GM23338 (cell line): ENCODE measurements around the gene CIITA. TPM values are rescaled to one million over a fixed set of nuclear protein-coding genes. Genes with fewer than 3 reads are reported as not detected.

Experiments
- ATAC-seq: fragments of 200-7000 bp; cut with Tn5 transposase; 3 replicates; pipeline ENCODE4 v1.9.1; 2020
- DNase-seq: peaks from one replicate; pipeline ENCODE4 v3.0.0-alpha.2; 2015; ENCODE audit warnings: low spot score
- H2AFZ ChIP-seq: fragments of 200-600 bp; sonication (generic); 2 replicates; pipeline ENCODE4 v1.8.0; 2016; ENCODE audit warnings: antibody characterized with exemption, mild to moderate bottlenecking, moderate library complexity
- H3F3A ChIP-seq: fragments of 200-600 bp; sonication (generic); replicated peaks from 2 replicates; pipeline ENCODE4 v1.8.0; 2017; ENCODE audit warnings: antibody characterized with exemption, mixed run types, low read depth
- H3K27ac ChIP-seq: fragments of 200-600 bp; sonication (generic); 2 replicates; pipeline ENCODE4 v1.6.1; 2016; ENCODE audit warnings: low read depth
- H3K27me3 ChIP-seq: fragments of 200-600 bp; sonication (generic); 2 replicates; pipeline ENCODE4 v1.8.0; 2016; ENCODE audit warnings: mild to moderate bottlenecking, mixed run types, moderate library complexity; ENCODE audit not compliant: insufficient read depth
- H3K36me3 ChIP-seq: fragments of 200-600 bp; sonication (generic); 2 replicates; pipeline ENCODE4 v1.8.0; 2016; ENCODE audit warnings: mild to moderate bottlenecking; ENCODE audit not compliant: insufficient read depth
- H3K4me1 ChIP-seq: fragments of 200-600 bp; sonication (generic); 2 replicates; pipeline ENCODE4 v1.8.0; 2016; ENCODE audit warnings: mild to moderate bottlenecking, moderate library complexity; ENCODE audit not compliant: insufficient read depth
- H3K4me2 ChIP-seq: fragments of 200-600 bp; sonication (generic); 2 replicates; pipeline ENCODE4 v1.7.1; 2017; ENCODE audit warnings: mixed run types
- H3K4me3 ChIP-seq: fragments of 200-600 bp; sonication (generic); 2 replicates; pipeline ENCODE4 v1.6.1; 2016; ENCODE audit warnings: mixed run types
- H3K79me2 ChIP-seq: fragments of 200-600 bp; sonication (generic); replicated peaks from 2 replicates; pipeline ENCODE4 v1.8.0; 2017; ENCODE audit warnings: mild to moderate bottlenecking; ENCODE audit not compliant: insufficient read depth
- H3K9me2 ChIP-seq: fragments of 200-600 bp; sonication (generic); 2 replicates; pipeline ENCODE4 v1.8.0; 2017; ENCODE audit not compliant: insufficient read depth
- H4K20me1 ChIP-seq: fragments of 200-600 bp; sonication (generic); replicated peaks from 2 replicates; pipeline ENCODE4 v1.8.0; 2017; ENCODE audit warnings: mild to moderate bottlenecking; ENCODE audit not compliant: insufficient read depth
- H3K27ac Mint-ChIP-seq: 2 replicates; pipeline ENCODE4 v1.8.0; 2020; ENCODE audit warnings: inconsistent platforms, mild to moderate bottlenecking, moderate library complexity, mixed read lengths
- H3K27me3 Mint-ChIP-seq: 3 replicates; pipeline ENCODE4 v1.8.0; 2022; ENCODE audit warnings: low read depth, mild to moderate bottlenecking, moderate library complexity, mixed read lengths, inconsistent platforms; ENCODE audit not compliant: insufficient read depth, poor library complexity
- H3K36me3 Mint-ChIP-seq: 3 replicates; pipeline ENCODE4 v1.8.0; 2021; ENCODE audit warnings: low read depth, mild to moderate bottlenecking, inconsistent platforms, moderate library complexity, mixed read lengths
- H3K4me1 Mint-ChIP-seq: 3 replicates; pipeline ENCODE4 v1.8.0; 2020; ENCODE audit warnings: mild to moderate bottlenecking, inconsistent platforms, mixed read lengths
- H3K4me3 Mint-ChIP-seq: 3 replicates; pipeline ENCODE4 v1.8.0; 2021; ENCODE audit warnings: moderate library complexity, mild to moderate bottlenecking, inconsistent platforms, mixed read lengths
- H3K9me3 Mint-ChIP-seq: 3 replicates; pipeline ENCODE4 v1.8.0; 2020; ENCODE audit warnings: moderate library complexity, mild to moderate bottlenecking, inconsistent platforms, mixed read lengths
- CREB1 ChIP-seq: fragments of 250-450 bp; sonication (Bioruptor Pico); IDR thresholded peaks from 2 replicates; pipeline ENCODE4 v1.5.0; 2020; ENCODE audit warnings: low read depth, mild to moderate bottlenecking, moderate library complexity
- ETS1 ChIP-seq: IDR thresholded peaks from 2 replicates; pipeline ENCODE4 v1.6.1; 2016; ENCODE audit warnings: antibody characterized with exemption
- EZH2 ChIP-seq: fragments of 200-600 bp; sonication (generic); IDR thresholded peaks from one replicate; pipeline ENCODE4 v1.8.0; 2017; ENCODE audit warnings: antibody characterized with exemption, mild to moderate bottlenecking, low read depth; ENCODE audit not compliant: unreplicated experiment
- EZH2phosphoT487 ChIP-seq: fragments of 200-600 bp; sonication (generic); IDR thresholded peaks from one replicate; pipeline ENCODE4 v1.8.1; 2018; ENCODE audit warnings: antibody characterized with exemption; ENCODE audit not compliant: unreplicated experiment
- JUNB ChIP-seq: IDR thresholded peaks from one replicate; pipeline ENCODE4 v1.6.1; 2016; ENCODE audit warnings: antibody characterized with exemption; ENCODE audit not compliant: unreplicated experiment
- NANOG ChIP-seq: IDR thresholded peaks from 2 replicates; pipeline ENCODE4 v1.6.1; 2016; ENCODE audit warnings: antibody characterized with exemption, borderline replicate concordance
- POLR2AphosphoS5 ChIP-seq: IDR thresholded peaks from 2 replicates; pipeline ENCODE4 v1.6.1; 2016; ENCODE audit warnings: antibody characterized with exemption, low read depth
- REST ChIP-seq: IDR thresholded peaks from one replicate; pipeline ENCODE4 v1.6.1; 2018; ENCODE audit warnings: antibody characterized with exemption; ENCODE audit not compliant: unreplicated experiment
- STAT1 ChIP-seq: IDR thresholded peaks from one replicate; pipeline ENCODE4 v1.6.1; 2016; ENCODE audit warnings: antibody characterized with exemption; ENCODE audit not compliant: unreplicated experiment
- ZNF114 ChIP-seq: fragments of 250-450 bp; sonication (Bioruptor Pico); IDR thresholded peaks from 2 replicates; pipeline ENCODE4 v1.5.0; 2020; ENCODE audit warnings: mild to moderate bottlenecking, moderate library complexity
- ZNF331 ChIP-seq: fragments of 250-450 bp; sonication (Bioruptor Pico); IDR thresholded peaks from 2 replicates; pipeline ENCODE4 v1.5.0; 2020; ENCODE audit warnings: low read depth, mild to moderate bottlenecking, moderate library complexity
- ZNF462 ChIP-seq: fragments of 250-450 bp; sonication (Bioruptor Pico); IDR thresholded peaks from 2 replicates; pipeline ENCODE4 v1.5.0; 2020; ENCODE audit warnings: mild to moderate bottlenecking, moderate library complexity
- polyA plus RNA-seq: library from polyadenylated mRNA; unstranded; fragments of >200 nt; fragmentation: Nextera tagmentation; extraction: Ambion mirVana; gene quantifications from 2 replicates; pipeline ENCODE4 v1.2.1, GENCODE V29; 2016
- total RNA-seq: library from RNA; depleted of rRNA; stranded (reverse); fragments of >200 nt; shearing (Covaris generic); gene quantifications from 2 replicates; pipeline ENCODE4 v1.2.3, GENCODE V29; 2014

The CIITA gene
- total and polyA plus RNA-seq, 2 experiments from 2014 or later = 0.10 to 0.57 TPM

DNA sequence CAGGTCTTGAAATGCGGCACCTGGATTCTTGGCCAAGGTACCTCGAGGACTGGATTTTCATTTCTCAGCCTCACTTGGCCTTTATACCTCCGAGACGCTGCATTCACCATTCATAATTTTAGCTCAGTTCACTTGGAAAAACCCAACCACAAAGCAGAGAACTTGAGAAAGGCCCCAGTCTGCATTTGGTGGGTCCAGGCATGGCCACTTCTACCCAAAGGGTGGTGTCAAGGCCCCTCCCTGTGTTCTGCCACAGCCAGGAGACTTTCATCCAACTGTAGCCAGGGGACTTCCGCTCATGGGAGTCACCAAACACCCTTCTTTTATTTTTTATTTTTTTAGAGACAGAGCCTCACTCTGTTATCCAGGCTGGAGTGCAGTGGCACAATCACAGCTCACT is 43.7 kb upstream of the CIITA start:
- Mint-ChIP-seq H3K36me3 (no peaks in the 10 kb centered on the region), H3K4me3 (no peak overlapping the region), H3K4me1 (no peaks in the 10 kb centered on the region), H3K9me3 (no peaks in the 10 kb centered on the region; the same call in 2 of the 3 replicates), H3K27ac (no peak overlapping the region), H3K27me3 (peaks cover 5% of the 10 kb centered on the region)
- DNase-seq = no peak
- Histone ChIP-seq H3F3A (no peaks in the 10 kb centered on the region), H2AFZ (no peak overlapping the region), H3K4me1 (no peaks in the 10 kb centered on the region), H3K27me3 (no peaks in the 10 kb centered on the region), H3K36me3 (no peaks in the 10 kb centered on the region), H3K79me2 (no peaks in the 10 kb centered on the region), H3K4me2 (no peak overlapping the region), H3K9me2 (no peaks in the 10 kb centered on the region), H3K27ac (no peak overlapping the region), H3K4me3 (no peak overlapping the region), H4K20me1 (no peaks in the 10 kb centered on the region)
- TF ChIP-seq JUNB (no peak), ETS1 (no peak), CREB1 (CRISPR knock-in tag) (no peak), ZNF114 (CRISPR knock-in tag) (no peak), STAT1 (no peak), EZH2phosphoT487 (no peak), NANOG (no peak), ZNF331 (CRISPR knock-in tag) (no peak), POLR2AphosphoS5 (no peak), REST (no peak), EZH2 (no peak)
- ATAC-seq = no peak

GRCh38 chr16:10834130-10834529 is 42.9 kb upstream of the CIITA start:
- Mint-ChIP-seq H3K27ac (no peak overlapping the region), H3K9me3 (no peaks in the 10 kb centered on the region; the same call in 2 of the 3 replicates), H3K36me3 (no peaks in the 10 kb centered on the region), H3K27me3 (peaks cover 5% of the 10 kb centered on the region), H3K4me3 (no peak overlapping the region), H3K4me1 (peaks cover under 1% of the 10 kb centered on the region; the same call in 1 of the 3 replicates)
- Histone ChIP-seq H3K4me3 (no peak overlapping the region), H3K27ac (no peak overlapping the region), H3K9me2 (no peaks in the 10 kb centered on the region), H3K4me1 (0 out of 2 replicates have a peak, but pooled peaks cover under 1% of the 10 kb centered on the region), H2AFZ (no peak overlapping the region), H3K4me2 (no peak overlapping the region), H3K79me2 (no peaks in the 10 kb centered on the region), H3F3A (no peaks in the 10 kb centered on the region), H3K27me3 (no peaks in the 10 kb centered on the region), H3K36me3 (no peaks in the 10 kb centered on the region), H4K20me1 (no peaks in the 10 kb centered on the region)
- DNase-seq = no peak
- ATAC-seq = no peak
- TF ChIP-seq ZNF462 (CRISPR knock-in tag) (no peak), ETS1 (no peak)
